Measurements from ENCODE around the gene TRIM2. TPM values are rescaled to one million over a fixed set of nuclear protein-coding genes. Genes with fewer than 3 reads are reported as not detected.

Gene TRIM2
- total and polyA plus RNA-seq, 2 experiments from 2014 or later: 32.0 to 82.1 TPM

DNA sequence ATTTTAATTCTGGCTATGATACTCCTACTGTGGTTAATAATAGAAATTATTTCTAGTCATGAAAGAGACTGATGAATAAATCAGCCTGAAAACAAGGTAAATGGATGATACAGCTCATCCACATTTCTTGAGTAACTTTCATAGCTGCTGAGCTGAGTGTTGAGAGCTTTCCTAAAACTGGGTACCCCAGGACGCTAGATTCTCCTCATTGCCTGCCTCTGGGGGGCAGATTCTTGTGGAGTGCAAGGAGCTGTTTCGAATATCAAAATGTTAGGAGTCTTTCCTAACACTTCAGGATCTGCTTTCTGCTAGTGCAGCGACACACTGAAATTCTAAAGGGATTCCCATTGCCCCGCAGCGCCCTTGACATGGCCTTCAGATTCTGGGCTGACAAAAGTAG lies 142.3 kb downstream of the TRIM2 start:
- Histone ChIP-seq H2AFZ (no peak overlapping the region), H3K4me1 (ENCODE audit: insufficient read depth) (no peaks in the 10 kb centered on the region), H3K79me2 (no peaks in the 10 kb centered on the region), H3K4me2 (peak overlapping the region; percentile 97), H4K20me1 (ENCODE audit: insufficient read depth, poor library complexity, severe bottlenecking) (no peaks in the 10 kb centered on the region), H3K9me3 (ENCODE audit: low read depth) (no peaks in the 10 kb centered on the region), H3K27ac (no peak overlapping the region), H3K4me3 (no peak overlapping the region), H3K9me2 (replicated peaks; ENCODE audit: insufficient read depth) (no peaks in the 10 kb centered on the region), H3K27me3 (no peaks in the 10 kb centered on the region), H3K36me3 (replicated peaks; ENCODE audit: insufficient read depth, low read depth) (no peaks in the 10 kb centered on the region)
- DNase-seq (ENCODE audit: low spot score): no peak
- 71% methylated on average over 5 of the region's 5 CpGs for WGBS (ENCODE audit: low lambda C conversion rate, missing lambda C conversion rate)
- TF ChIP-seq EZH2phosphoT487 (IDR thresholded peaks at IDR 0.05; ENCODE audit: low read depth, severe bottlenecking, unreplicated experiment) (no peak), EZH2 (IDR thresholded peaks at IDR 0.05; ENCODE audit: borderline replicate concordance) (no peak)
- TF ChIP-seq, protein P1, sequence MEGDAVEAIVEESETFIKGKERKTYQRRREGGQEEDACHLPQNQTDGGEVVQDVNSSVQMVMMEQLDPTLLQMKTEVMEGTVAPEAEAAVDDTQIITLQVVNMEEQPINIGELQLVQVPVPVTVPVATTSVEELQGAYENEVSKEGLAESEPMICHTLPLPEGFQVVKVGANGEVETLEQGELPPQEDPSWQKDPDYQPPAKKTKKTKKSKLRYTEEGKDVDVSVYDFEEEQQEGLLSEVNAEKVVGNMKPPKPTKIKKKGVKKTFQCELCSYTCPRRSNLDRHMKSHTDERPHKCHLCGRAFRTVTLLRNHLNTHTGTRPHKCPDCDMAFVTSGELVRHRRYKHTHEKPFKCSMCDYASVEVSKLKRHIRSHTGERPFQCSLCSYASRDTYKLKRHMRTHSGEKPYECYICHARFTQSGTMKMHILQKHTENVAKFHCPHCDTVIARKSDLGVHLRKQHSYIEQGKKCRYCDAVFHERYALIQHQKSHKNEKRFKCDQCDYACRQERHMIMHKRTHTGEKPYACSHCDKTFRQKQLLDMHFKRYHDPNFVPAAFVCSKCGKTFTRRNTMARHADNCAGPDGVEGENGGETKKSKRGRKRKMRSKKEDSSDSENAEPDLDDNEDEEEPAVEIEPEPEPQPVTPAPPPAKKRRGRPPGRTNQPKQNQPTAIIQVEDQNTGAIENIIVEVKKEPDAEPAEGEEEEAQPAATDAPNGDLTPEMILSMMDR (IDR thresholded peaks at IDR 0.05; ENCODE audit: poor library complexity): no peak

DNA sequence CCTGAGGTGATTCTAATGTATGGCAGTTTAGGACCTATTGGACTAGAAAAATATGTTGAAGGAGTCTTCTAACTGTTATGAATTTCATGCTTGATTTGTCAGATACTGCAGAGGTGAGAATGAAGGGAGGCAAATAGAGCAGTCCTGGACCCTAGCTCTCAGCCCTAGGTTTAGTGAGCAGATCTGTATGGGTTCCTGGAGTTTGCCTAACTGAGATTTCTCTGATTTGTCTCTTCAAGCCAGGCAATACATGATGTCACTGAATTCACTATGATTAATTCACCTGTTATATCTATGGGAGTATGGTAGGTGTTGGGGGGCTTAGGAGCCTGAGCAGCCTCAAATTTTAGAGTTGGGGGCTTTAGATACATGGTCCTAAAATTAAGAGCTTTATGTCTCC lies 142.9 kb downstream of the TRIM2 start:
- H2AFZ ChIP-seq: no peak overlapping the region
- H3K27ac ChIP-seq: no peak overlapping the region
- no peak overlapping the region for H3K4me3 ChIP-seq
- no peaks in the 10 kb centered on the region for H4K20me1 ChIP-seq (ENCODE audit: insufficient read depth, poor library complexity, severe bottlenecking)
- TF ChIP-seq EZH2phosphoT487 (IDR thresholded peaks at IDR 0.05; ENCODE audit: low read depth, severe bottlenecking, unreplicated experiment): no peak
- TF ChIP-seq, protein P1 (IDR thresholded peaks at IDR 0.05; ENCODE audit: poor library complexity): no peak
- TF ChIP-seq EZH2 (IDR thresholded peaks at IDR 0.05; ENCODE audit: borderline replicate concordance): no peak
- no peaks in the 10 kb centered on the region for H3K9me2 ChIP-seq (replicated peaks; ENCODE audit: insufficient read depth)
- H3K4me2 ChIP-seq: no peak overlapping the region
- no peaks in the 10 kb centered on the region for H3K4me1 ChIP-seq (ENCODE audit: insufficient read depth)
- H3K36me3 ChIP-seq (replicated peaks; ENCODE audit: insufficient read depth, low read depth): no peaks in the 10 kb centered on the region
- no peaks in the 10 kb centered on the region for H3K79me2 ChIP-seq
- DNase-seq (ENCODE audit: low spot score): no peak
- no peaks in the 10 kb centered on the region for H3K27me3 ChIP-seq
- no peaks in the 10 kb centered on the region for H3K9me3 ChIP-seq (ENCODE audit: low read depth)

DNA sequence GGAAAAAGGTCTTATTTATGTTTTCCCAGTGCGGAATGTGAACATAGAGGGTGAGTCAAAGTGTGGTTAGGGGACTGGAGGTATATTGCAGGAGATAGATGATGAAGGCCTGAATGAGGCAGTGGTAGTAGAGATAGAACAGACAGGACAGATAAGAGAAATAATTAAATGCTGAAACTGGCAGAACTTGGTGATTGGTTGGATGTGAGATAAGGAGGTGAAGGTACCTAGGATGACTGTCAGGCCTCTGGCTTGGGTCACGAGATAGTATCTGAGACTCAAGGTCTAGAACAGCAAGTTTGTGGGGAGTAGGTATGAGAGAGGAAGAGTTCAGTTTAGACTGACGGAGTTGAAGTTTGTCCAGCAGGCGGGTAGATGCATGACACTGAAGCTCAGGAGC lies 143.8 kb downstream of the TRIM2 start:
- TF ChIP-seq EZH2phosphoT487 (IDR thresholded peaks at IDR 0.05; ENCODE audit: low read depth, severe bottlenecking, unreplicated experiment) (no peak), EZH2 (IDR thresholded peaks at IDR 0.05; ENCODE audit: borderline replicate concordance) (no peak)
- TF ChIP-seq, protein P1 (IDR thresholded peaks at IDR 0.05; ENCODE audit: poor library complexity): no peak
- no peaks in the 10 kb centered on the region for H4K20me1 ChIP-seq (ENCODE audit: insufficient read depth, poor library complexity, severe bottlenecking)
- no peaks in the 10 kb centered on the region for H3K9me2 ChIP-seq (replicated peaks; ENCODE audit: insufficient read depth)
- WGBS (ENCODE audit: low lambda C conversion rate, missing lambda C conversion rate): 74% methylated on average over 4 of the region's 4 CpGs
- peak; percentile 8 for DNase-seq (ENCODE audit: low spot score)
- H3K79me2 ChIP-seq: no peaks in the 10 kb centered on the region
- H3K9me3 ChIP-seq (ENCODE audit: low read depth): no peaks in the 10 kb centered on the region
- no peaks in the 10 kb centered on the region for H3K4me1 ChIP-seq (ENCODE audit: insufficient read depth)
- no peaks in the 10 kb centered on the region for H3K27me3 ChIP-seq
- no peak overlapping the region for H3K4me3 ChIP-seq
- no peak overlapping the region for H3K27ac ChIP-seq
- H2AFZ ChIP-seq: no peak overlapping the region
- no peak overlapping the region for H3K4me2 ChIP-seq
- no peaks in the 10 kb centered on the region for H3K36me3 ChIP-seq (replicated peaks; ENCODE audit: insufficient read depth, low read depth)
